ENCODE results near the gene DTD1.

GRCh38 chr20:18780385-18781130, 192.7 kb downstream of the DTD1 start:
- TF ChIP-seq CTCF (IDR thresholded peaks at IDR 0.05) (no peak), POLR2A (IDR thresholded peaks at IDR 0.05) (no peak)

All from testis (tissue), 2 donors.